Activated CD8-positive, alpha-beta T cell treated with anti-CD3 and anti-CD28 coated beads, Interleukin-2, amount 10 ng/mL, durations not matched to agents 7 days and 5 days (primary cell): Measurements from ENCODE around the gene PRR13. TPM values are rescaled to one million over a fixed set of nuclear protein-coding genes. Genes with fewer than 3 reads are reported as not detected.
"Not testable (repeated sequence)": the region's sequence is repeated elsewhere in the genome, so short reads cannot be mapped to it uniquely, and the experiment has no call there.

Experiments used
- ATAC-seq: fragments of 150-1000 bp; cut with Tn5 transposase; one replicate; pipeline ENCODE4 v1.10.0; 2021; ENCODE audit warnings: moderate library complexity
- CTCF ChIA-PET: fragments of 350-600 bp; sonication (Branson Sonifier 250); formaldehyde crosslinking; loops from one replicate; lab custom pipeline; 2021; ENCODE audit warnings: antibody characterized with exemption; lab: Charles Lee
- POLR2A ChIA-PET: fragments of 350-600 bp; sonication (Branson Sonifier 250); formaldehyde crosslinking; loops from one replicate; lab custom pipeline; 2021; ENCODE audit warnings: antibody characterized with exemption; lab: Charles Lee
- DNase-seq: peaks from one replicate; pipeline ENCODE4 v3.0.0-alpha.2; 2020
- H3K27ac Mint-ChIP-seq: one replicate; pipeline ENCODE4 v1.8.0; 2021; ENCODE audit warnings: mild to moderate bottlenecking, mixed read lengths
- H3K27me3 Mint-ChIP-seq: one replicate; pipeline ENCODE4 v1.8.0; 2021; ENCODE audit warnings: low read depth, mixed read lengths
- H3K36me3 Mint-ChIP-seq: one replicate; pipeline ENCODE4 v1.8.0; 2021; ENCODE audit warnings: low read depth, mixed read lengths
- H3K4me1 Mint-ChIP-seq: one replicate; pipeline ENCODE4 v1.8.0; 2021; ENCODE audit warnings: low read depth, mixed read lengths
- H3K4me3 Mint-ChIP-seq: one replicate; pipeline ENCODE4 v1.8.0; 2021; ENCODE audit warnings: mild to moderate bottlenecking, mixed read lengths
- H3K9me3 Mint-ChIP-seq: one replicate; pipeline ENCODE4 v1.8.0; 2022; ENCODE audit warnings: mixed read lengths; ENCODE audit not compliant: insufficient read depth
- total RNA-seq, 2 experiments: library from RNA; stranded (reverse); gene quantifications; one replicate each; pipeline ENCODE4 v1.2.3, GENCODE V29; 2021

The PRR13 gene, protein sequence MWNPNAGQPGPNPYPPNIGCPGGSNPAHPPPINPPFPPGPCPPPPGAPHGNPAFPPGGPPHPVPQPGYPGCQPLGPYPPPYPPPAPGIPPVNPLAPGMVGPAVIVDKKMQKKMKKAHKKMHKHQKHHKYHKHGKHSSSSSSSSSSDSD
- 100 to 1,000 TPM; 220 TPM for total RNA-seq

DNA sequence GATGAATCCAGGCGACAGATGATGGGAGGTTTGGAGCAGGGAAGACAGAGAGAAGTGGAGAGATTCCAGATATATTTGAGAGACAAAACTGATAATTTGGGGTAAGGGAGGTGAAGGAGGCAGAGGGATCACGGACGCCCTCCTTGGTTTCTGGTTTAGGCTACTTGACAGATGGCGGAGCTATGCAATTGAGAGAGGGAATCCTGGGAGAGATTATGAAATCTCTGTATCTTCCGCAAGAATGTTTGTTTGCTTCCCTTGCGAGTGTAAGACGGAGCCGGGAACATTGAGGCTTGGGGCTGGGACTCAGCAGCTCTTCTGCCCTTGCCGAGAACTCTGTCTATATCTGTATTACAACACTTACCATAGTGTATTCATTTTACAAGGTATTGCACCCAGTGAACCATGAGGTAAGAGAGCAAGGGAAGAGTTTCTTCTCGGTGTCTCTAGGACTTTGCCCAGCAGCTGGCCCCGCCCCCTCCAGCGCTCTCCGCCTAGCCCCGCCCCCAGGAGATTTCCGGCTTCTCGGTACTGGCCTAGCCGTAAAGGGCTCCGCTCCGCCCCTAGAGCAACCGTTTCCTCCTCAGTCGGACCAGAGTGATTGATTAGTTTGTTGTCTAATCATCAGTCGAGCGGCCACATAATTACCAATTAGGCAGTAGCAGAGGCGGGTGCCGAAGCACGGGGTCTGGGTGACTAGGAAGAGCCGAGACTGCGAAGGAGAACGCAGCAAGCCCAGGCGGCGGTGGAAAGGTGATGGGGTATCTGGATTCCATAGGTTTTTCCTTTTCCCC, at the start of gene PRR13:
PRR13 (plus strand) TSS at position 695 of the 794 bp plus-strand sequence. CDS start 981 bp downstream, outside the sequence.
- Mint-ChIP-seq H3K27ac (peak within 1 kb of the TSS; percentile 95), H3K4me1 (peaks cover 39% of the 10 kb centered on the region), H3K9me3 (no peaks in the 10 kb centered on the region), H3K36me3 (peaks cover 38% of the 10 kb centered on the region), H3K27me3 (no peaks in the 10 kb centered on the region), H3K4me3 (peak within 1 kb of the TSS; percentile 97)
- peak; percentile 100 for DNase-seq
- POLR2A ChIA-PET, result interaction anchor here (0.7 to 1.9 kb wide), 10 partner anchors 10 to 393 kb away, joined by 3 to 5 read pairs (median 3); partner anchors contain the start of gene MAP3K12
- ATAC-seq, result peak; percentile 100
- CTCF ChIA-PET, result interaction anchor here (1.0 to 2.5 kb wide), 7 partner anchors 16 to 767 kb away, joined by 3 to 11 read pairs (median 5); partner anchors contain the start of gene AAAS

DNA sequence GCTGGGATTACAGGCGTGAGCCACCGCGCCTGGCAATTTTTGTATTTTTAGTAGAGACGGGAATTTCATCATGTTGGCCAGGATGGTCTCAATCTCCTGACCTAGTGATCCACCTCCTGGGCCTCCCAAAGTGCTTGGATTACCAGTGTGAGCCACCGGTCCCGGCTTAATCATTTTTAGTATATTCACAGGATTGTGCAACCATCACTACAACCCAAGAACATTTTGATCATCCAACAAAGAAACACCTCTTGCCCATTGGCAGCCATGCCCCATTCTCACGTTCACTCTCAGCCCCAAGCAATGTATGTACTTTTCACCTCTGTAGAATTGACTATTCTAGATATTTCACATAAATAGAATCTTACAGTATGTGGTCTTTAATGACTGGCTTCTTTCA, 41.6 kb upstream of the PRR13 start:
- ChIA-PET CTCF (no interaction called here), POLR2A (no interaction called here)
- Mint-ChIP-seq H3K27ac (no peak overlapping the region), H3K9me3 (no peaks in the 10 kb centered on the region), H3K27me3 (no peaks in the 10 kb centered on the region), H3K4me1 (peaks cover 8% of the 10 kb centered on the region), H3K4me3 (no peak overlapping the region), H3K36me3 (peaks cover 20% of the 10 kb centered on the region)
- ATAC-seq (no peak), DNase-seq (no peak)

DNA sequence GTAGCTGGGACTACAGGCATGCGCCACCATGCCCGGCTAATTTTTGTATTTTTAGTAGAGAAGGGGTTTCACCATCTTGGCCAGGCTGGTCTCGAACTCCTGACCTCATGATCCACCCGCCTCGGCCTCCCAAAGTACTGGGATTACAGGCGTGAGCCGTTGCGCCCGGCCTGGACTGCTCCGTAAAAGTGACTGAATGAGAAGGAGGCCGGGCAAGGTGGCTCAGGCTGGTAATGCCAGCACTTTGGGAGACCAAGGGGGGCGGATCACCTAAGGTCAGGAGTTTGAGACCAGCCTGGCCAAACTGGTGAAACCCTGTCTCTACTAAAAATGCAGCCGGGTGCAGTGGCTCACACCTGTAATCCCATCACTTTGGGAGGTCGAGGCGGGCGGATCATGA, 39.2 kb upstream of the PRR13 start:
- ATAC-seq, POLR2A ChIA-PET, DNase-seq, H3K9me3 Mint-ChIP-seq, H3K27me3 Mint-ChIP-seq, H3K27ac Mint-ChIP-seq, H3K4me3 Mint-ChIP-seq: not testable (repeated sequence)
- CTCF ChIA-PET, result interaction anchor here (1.1 to 1.5 kb wide), 3 partner anchors 21 to 81 kb away, joined by 4 to 5 read pairs (median 4); partner anchors contain the start of gene AAAS
- H3K4me1 Mint-ChIP-seq, result peaks cover 11% of the 10 kb centered on the region
- peaks cover 26% of the 10 kb centered on the region for H3K36me3 Mint-ChIP-seq

DNA sequence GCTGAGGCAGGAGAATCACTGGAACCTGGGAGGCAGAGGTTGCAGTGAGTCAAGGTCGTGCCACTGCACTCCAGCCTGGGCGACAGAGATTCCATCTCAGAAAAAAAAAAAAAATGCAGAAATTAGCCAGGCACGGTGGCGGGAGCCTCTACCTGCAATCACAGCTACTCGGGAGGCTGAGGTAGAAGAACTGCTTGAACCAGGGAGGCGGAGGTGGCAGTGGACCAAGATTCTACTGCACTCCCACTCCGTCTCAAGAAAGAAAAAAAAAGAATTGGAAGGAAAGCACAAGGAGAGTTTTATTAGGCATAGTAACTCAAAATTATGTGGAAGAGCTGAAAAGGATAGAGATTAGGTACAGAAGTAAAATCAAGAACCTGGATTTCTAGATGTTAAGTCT, 38.7 kb upstream of the PRR13 start:
- Mint-ChIP-seq H3K27ac (no peak overlapping the region), H3K36me3 (peaks cover 25% of the 10 kb centered on the region)
- POLR2A ChIA-PET, result no interaction called here

DNA sequence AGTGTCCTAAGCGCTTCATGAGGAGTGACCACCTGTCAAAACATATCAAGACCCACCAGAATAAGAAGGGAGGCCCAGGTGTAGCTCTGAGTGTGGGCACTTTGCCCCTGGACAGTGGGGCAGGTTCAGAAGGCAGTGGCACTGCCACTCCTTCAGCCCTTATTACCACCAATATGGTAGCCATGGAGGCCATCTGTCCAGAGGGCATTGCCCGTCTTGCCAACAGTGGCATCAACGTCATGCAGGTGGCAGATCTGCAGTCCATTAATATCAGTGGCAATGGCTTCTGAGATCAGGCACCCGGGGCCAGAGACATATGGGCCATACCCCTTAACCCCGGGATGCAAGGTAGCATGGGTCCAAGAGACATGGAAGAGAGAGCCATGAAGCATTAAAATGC, 30.6 kb upstream of the PRR13 start:
- DNase-seq (no peak), ATAC-seq (no peak)
- H3K27me3 Mint-ChIP-seq, result no peaks in the 10 kb centered on the region
- H3K27ac Mint-ChIP-seq, result no peak overlapping the region
- CTCF ChIA-PET, result interaction anchor here (1.0 to 6.4 kb wide), 4 partner anchors 10 to 90 kb away, joined by 3 to 42 read pairs (median 12); partner anchors contain the start of gene AAAS
- POLR2A ChIA-PET, result no interaction called here
- H3K9me3 Mint-ChIP-seq, result no peaks in the 10 kb centered on the region
- peaks cover 20% of the 10 kb centered on the region for H3K4me1 Mint-ChIP-seq
- peaks cover 45% of the 10 kb centered on the region for H3K36me3 Mint-ChIP-seq
- no peak overlapping the region for H3K4me3 Mint-ChIP-seq

More for the DNA sequence above, 38.7 kb upstream of the PRR13 start:
- CTCF ChIA-PET, result interaction anchor here (2.6 kb wide), 1 partner anchor 18 kb away, joined by 11 read pairs; no protein-coding TSS in a partner anchor
- H3K4me1 Mint-ChIP-seq, result peaks cover 8% of the 10 kb centered on the region
- no peaks in the 10 kb centered on the region for H3K27me3 Mint-ChIP-seq
- DNase-seq (no peak), ATAC-seq (no peak)
- H3K9me3 Mint-ChIP-seq, result no peaks in the 10 kb centered on the region
- no peak overlapping the region for H3K4me3 Mint-ChIP-seq

DNA sequence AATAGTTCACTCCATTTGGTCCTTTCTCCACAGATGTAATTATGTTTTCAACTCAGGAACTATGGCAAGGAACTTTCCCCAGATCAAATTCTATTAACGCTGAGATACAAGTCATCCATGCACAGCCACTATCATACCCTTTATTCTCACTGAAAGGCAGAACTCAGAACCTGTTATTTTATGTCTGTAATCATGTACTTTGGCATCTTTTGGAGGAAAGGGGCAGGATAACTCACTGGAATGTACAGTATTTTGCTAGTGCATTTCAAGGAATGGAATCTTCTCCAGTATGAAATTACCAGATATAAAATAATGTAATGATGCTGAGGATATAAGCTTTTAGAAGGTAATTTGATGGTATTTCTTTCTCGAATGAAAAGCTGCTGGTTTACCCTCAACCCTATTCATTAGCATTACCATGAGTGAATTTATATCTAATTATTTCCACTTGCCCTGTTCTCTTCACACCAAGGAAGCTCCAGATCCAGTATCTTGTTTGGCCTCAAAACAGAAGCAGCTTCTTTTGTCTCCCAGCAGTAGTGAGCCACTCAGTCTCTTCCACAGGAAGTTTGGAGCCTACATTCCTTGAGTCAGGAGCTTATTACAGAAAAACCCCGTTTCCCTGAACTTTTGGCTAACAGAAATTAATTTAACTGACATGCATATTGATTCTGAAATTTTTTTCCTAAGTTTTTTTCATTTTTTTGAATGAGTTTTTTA, 27.9 kb upstream of the PRR13 start:
- H3K27ac Mint-ChIP-seq, result no peak overlapping the region
- CTCF ChIA-PET, result interaction anchor here (0.7 to 6.4 kb wide), 4 partner anchors 17 to 69 kb away, joined by 3 to 42 read pairs (median 4); no protein-coding TSS in a partner anchor
- no peaks in the 10 kb centered on the region for H3K9me3 Mint-ChIP-seq
- no peak overlapping the region for H3K4me3 Mint-ChIP-seq
- ATAC-seq, result no peak
- H3K4me1 Mint-ChIP-seq, result peaks cover 24% of the 10 kb centered on the region
- POLR2A ChIA-PET, result no interaction called here
- no peaks in the 10 kb centered on the region for H3K27me3 Mint-ChIP-seq
- peaks cover 37% of the 10 kb centered on the region for H3K36me3 Mint-ChIP-seq
- DNase-seq, result no peak

DNA sequence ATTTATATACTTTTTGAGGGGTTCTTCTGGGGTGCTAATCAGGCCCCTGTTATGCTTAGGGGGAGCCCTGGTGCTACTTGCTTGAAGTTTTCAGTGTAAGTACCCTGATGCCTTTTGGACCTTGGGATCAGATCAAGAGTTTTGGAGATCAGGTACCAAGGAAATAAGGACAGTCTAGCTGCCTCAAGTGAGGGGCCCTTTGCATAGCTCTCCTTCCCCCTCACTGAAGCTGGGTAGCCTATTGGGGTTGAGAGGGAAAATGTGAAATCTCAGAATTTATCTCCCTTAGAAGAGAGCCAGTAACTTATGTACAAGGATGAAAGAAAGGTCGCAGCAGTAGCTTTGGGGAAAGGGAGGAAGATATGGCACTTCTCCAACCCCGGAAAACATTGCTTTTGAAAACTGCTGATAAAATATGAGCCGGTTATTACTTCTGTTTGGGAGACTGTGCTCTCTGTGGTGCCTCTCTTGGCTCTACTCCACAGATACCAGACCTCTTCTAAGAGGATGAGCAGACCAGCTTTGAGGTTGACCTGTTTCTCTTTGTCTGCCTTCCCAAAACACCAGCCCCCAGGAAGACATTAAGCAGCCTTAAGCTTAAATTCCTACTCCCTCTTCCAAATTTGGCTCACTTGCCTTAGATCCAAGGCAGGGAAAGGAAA, 26.6 kb upstream of the PRR13 start:
- DNase-seq (no peak), ATAC-seq (no peak)
- H3K36me3 Mint-ChIP-seq, result peaks cover 32% of the 10 kb centered on the region
- no peaks in the 10 kb centered on the region for H3K27me3 Mint-ChIP-seq
- H3K4me1 Mint-ChIP-seq, result peaks cover 24% of the 10 kb centered on the region
- H3K27ac Mint-ChIP-seq, result no peak overlapping the region
- ChIA-PET POLR2A (no interaction called here), CTCF (interaction anchor here (0.8 to 6.4 kb wide), 5 partner anchors 10 to 94 kb away, joined by 3 to 42 read pairs (median 4); no protein-coding TSS in a partner anchor)
- H3K9me3 Mint-ChIP-seq, result no peaks in the 10 kb centered on the region
- H3K4me3 Mint-ChIP-seq, result no peak overlapping the region

DNA sequence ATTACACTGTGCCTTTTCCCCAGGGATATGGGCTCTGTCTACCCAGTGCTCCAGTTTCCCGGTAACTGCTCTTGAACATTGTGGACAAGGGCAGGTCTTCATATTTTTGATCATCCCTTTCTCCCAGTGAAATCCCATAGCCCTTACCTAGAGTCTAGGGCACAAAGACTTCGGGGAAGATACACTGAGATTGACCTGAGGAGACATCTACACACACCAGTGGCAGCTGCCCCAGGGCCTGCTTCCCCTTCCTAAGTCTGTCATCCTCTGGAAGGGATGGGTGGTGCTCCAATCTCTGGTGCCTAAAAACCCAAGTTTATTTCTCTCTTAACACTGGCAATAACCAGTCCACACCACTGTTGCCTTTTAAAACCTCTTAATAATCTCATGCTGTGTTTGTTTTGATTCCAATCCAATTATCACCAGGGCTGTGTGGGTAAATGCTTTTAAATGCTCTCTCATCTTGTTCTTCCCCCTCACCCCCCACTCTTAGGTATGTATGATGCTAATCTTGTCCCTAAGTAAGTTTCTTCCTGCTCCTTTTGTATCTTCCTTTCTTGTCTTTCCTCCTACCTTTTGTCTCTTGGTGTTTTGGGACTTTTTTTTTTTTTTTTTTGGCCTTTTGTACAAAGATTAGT, 25.7 kb upstream of the PRR13 start:
- H3K4me3 Mint-ChIP-seq, H3K9me3 Mint-ChIP-seq, H3K27me3 Mint-ChIP-seq, POLR2A ChIA-PET, DNase-seq, ATAC-seq, H3K27ac Mint-ChIP-seq: not testable (repeated sequence)
- CTCF ChIA-PET, result interaction anchor here (1.3 to 6.4 kb wide), 4 partner anchors 9 to 95 kb away, joined by 3 to 42 read pairs (median 4); no protein-coding TSS in a partner anchor
- Mint-ChIP-seq H3K4me1 (peaks cover 27% of the 10 kb centered on the region), H3K36me3 (peaks cover 26% of the 10 kb centered on the region)

DNA sequence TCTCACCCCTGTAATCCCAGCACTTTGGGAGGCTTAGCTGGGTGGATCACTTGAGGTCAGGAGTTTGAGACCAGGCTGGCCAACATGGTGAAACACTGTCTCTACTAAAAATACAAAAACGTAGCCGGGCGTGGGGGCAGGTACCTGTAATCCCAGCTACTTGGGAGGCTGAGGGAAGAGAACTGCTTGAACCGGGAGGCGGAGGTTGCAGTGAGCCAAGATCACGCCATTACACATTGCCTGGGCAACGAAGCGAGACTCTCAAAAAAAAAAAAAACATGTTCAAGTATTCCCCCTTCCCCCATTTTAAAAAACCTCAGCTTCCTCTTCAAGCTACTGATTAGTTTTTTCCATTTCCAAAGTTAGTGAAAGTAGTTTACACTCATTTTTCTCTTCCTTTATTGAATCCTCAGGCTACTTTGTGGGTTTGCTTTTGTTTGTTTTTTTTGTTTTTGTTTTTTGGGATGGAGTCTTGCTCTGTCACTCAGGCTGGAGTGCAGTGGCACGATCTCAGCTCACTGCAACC, 24.2 kb upstream of the PRR13 start:
- peaks cover 13% of the 10 kb centered on the region for H3K36me3 Mint-ChIP-seq
- not testable (repeated sequence) for H3K4me3 Mint-ChIP-seq, H3K27ac Mint-ChIP-seq, H3K27me3 Mint-ChIP-seq, DNase-seq, H3K9me3 Mint-ChIP-seq, ATAC-seq
- POLR2A ChIA-PET, result interaction anchor here (0.6 to 1.9 kb wide), 5 partner anchors 40 to 177 kb away, joined by 3 to 5 read pairs (median 3); partner anchors contain the start of gene AAAS
- H3K4me1 Mint-ChIP-seq, result peaks cover 28% of the 10 kb centered on the region
- CTCF ChIA-PET, result interaction anchor here (0.9 to 2.7 kb wide), 8 partner anchors 8 to 96 kb away, joined by 3 to 39 read pairs (median 6); partner anchors contain the start of gene AAAS

DNA sequence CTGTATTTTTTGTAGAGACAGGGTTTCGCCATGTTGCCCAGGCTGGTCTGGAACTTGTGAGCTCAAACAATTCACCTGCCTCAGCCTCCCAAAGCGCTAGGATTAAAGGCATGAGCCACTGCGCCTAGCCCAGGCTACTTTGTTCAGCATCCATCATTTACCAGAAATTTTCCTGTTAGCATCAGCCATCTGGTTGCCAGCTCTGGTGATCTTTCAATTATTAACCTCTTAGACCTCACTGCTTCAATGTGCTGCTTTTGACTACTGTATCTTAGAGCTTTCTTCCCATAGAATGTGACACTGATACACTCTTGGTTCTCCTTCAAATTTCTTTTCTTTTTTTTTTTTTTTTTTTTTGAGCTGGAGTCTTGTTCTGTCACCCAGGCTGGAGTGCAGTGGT, 23.3 kb upstream of the PRR13 start:
- Mint-ChIP-seq H3K27ac (no peak overlapping the region), H3K4me1 (peaks cover 20% of the 10 kb centered on the region), H3K9me3 (no peaks in the 10 kb centered on the region), H3K36me3 (peaks cover 5% of the 10 kb centered on the region), H3K4me3 (no peak overlapping the region), H3K27me3 (no peaks in the 10 kb centered on the region)
- DNase-seq, result no peak
- ATAC-seq, result no peak
- ChIA-PET CTCF (interaction anchor here (0.9 to 2.7 kb wide), 7 partner anchors 17 to 97 kb away, joined by 3 to 39 read pairs (median 6); partner anchors contain the start of gene AAAS), POLR2A (interaction anchor here (1.0 to 1.9 kb wide), 2 partner anchors 35 to 97 kb away, joined by 3 to 5 read pairs; partner anchors contain the start of gene AAAS)
